GM18867 (cell line): ENCODE results near the gene ITIH5.
A peak's percentile ranks its signal among the peaks of the same experiment; 100 is the strongest.
"Not testable (repeated sequence)": the region's sequence is repeated elsewhere in the genome, so short reads cannot be mapped to it uniquely, and the experiment has no call there.

Source experiments
- ATAC-seq: cut with Tn5 transposase; IDR thresholded peaks from one replicate; pipeline ENCODE4 v1.9.1; 2021; ENCODE audit warnings: mild to moderate bottlenecking, moderate library complexity; ENCODE audit not compliant: unreplicated experiment

ITIH5 gene

DNA sequence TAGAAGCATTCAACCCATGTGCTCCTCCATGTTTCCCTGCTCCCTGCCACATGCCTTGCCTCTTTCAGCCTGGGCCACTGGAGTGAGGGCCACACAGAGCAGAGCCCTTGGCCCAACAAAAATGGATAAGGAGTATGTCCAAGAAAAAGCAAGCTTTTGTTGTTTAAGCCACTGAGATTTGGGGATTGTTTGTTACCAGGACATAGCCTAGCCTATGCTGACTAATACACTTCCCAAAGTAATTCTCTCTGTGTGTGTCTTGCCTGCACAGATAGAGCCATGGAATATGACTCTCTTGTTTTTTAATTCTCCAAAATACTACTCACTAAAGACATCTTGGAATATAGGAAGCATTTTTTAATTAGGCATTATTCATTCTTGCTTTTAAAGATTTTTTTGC lies 22.8 kb upstream of the ITIH5 start:
- ATAC-seq = no peak

DNA sequence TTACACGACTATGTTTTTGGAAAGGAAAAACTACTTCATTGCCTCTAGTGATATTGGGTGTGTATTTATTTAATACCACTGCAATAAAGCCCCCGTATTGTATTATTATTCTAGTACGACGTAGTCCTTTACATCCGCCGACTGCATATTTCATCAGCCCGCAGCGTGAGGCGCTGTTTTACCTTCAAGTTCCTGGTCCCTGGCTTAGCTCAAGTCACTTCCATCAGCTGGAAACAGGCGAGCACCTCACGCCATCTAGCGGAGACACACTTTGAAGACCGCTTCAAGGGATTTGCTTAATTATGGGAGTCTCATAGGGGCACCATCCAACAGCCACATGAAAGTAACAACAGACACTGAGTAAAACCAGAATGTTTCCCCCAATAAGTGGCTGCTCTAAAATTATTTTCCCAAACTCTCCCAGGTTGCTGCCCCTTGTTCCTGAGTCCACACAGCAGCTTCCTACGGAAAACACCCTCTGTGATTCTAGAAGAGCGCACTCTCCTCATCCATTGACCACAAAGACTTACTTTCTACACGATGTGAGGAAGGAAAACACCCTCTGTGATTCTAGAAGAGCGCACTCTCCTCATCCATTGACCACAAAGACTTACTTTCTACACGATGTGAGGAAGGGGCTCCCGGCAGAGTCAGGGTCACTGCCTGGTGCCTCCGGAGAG lies 20.6 kb upstream of the ITIH5 start:
- peak; percentile 100 for ATAC-seq

DNA sequence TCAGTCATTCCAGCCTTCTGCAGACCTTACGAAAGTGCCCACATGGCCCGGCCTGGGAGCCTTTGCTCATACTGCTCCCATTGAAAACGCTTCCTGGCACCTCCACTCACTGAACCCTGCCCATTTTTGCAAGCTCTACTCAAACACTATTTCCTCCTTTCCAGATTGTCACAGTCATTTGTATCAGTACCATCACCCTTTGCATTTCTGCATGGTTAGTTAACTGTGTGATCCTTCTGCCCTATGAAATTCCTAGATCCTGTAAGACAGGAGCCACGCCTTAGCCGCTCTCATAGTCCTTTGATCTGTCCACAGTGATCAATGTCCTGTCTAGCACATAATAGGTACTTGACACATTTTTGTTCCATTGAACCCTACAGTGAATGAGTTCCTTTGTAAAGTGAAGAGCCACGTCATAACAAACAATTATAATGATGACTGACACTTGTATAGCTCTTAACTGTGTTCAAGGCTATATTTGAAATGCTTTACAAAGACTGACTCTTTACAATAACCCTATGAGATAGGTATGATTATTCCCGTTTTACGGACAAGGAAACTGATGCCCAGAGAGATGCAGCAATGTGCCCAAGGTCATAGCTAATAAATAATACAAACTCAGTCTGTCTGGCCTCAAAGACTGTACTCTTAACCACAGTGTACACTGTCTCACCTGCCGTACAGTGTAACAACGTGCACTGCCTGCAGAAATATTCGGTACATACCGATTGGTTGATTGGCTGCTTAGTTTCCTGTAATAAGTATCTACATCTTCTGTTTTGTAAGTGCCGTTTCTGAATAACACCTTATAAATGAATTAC lies 19.8 kb upstream of the ITIH5 start:
- no peak for ATAC-seq

DNA sequence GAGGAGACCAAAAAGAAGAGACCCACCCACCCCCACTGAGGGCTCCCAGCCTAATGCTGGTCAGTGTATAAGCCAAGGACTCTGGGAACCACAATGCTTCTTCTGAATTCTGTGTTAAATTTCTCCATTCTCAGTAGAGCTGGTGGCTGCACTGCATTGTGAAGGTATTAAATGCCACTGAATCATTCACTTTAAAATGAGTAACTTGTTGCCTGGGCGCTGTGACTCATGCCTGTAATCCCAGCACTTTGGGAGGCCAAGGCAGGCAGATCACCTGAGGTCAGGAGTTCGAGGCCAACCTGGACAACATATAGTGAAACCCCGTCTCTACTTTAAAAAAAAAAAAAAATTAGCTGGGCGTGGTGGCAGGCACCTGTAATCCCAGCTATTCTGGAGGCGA lies 13.3 kb upstream of the ITIH5 start:
- ATAC-seq = not testable (repeated sequence)

DNA sequence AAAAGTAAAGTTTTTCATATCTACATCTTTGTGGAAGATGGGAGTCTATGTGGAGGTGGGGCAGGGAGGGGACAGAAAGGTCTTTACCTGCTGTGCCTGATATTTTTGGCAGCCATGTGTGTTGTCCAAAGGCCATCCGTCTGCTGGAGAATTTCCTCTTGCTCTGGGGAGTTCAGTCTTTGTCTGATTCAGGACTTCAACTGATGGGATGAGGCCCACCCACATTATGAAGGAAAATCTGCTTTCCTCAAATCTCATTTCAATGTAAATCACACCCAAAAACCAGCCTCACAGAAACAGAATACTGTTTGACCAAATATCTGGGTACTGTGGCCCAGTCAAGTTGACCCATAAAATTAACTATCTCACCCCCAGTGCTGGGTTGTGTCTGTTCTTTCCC lies 12.5 kb upstream of the ITIH5 start:
- ATAC-seq = no peak

DNA sequence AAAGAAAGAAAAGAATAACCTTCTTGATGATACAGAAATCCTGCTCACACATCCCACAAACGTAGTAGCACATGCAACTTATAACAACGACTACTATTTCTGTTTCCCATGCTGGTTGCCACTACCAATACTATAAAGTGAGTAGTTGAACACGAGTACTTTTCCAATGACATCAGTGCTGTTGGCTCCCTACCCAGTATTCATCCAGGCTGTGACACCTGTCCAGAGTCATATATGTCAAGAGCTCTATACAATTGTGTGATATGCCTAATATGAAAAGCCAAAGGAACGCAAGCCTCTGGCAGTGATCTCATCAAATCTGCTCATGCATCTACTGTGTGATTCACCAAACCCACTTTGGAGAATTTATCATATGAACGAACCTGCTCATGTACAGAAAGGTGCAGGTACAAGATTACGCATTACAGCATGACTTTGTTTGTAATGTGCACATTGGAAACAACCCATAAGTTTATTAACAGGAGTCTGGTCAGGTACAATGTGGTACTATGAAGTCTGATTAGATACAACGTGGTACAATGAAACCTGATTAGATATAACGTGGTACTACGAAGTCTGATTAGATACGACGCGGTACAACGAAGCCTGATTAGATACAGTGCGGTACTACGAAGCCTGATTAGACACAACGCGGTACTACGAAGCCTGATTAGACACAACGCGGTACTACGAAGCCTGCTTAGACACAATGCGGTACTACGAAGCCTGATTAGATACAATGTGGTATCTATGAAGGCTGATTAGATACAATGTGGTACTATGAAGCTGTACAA lies 5.8 kb upstream of the ITIH5 start:
- ATAC-seq = no peak

DNA sequence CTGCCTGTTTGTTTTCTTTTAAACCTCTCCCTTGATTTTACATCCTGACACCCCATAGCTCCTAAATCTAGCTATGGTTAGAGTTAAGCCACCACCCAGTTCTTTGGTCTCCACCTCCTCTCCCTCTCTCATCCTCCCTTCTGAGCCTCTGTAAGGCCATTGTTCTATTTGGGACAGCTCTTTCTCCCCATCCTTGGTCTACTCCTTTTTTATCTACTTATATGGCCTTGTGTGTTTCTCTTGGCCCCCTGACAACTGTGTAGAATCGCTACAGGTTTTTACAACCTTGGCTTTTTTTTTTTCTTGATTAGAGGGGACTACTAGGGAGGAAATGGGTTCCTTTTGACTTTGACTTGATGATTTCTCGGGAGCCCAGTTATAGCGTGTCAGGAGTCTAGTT lies 3.4 kb upstream of the ITIH5 start:
- no peak for ATAC-seq

DNA sequence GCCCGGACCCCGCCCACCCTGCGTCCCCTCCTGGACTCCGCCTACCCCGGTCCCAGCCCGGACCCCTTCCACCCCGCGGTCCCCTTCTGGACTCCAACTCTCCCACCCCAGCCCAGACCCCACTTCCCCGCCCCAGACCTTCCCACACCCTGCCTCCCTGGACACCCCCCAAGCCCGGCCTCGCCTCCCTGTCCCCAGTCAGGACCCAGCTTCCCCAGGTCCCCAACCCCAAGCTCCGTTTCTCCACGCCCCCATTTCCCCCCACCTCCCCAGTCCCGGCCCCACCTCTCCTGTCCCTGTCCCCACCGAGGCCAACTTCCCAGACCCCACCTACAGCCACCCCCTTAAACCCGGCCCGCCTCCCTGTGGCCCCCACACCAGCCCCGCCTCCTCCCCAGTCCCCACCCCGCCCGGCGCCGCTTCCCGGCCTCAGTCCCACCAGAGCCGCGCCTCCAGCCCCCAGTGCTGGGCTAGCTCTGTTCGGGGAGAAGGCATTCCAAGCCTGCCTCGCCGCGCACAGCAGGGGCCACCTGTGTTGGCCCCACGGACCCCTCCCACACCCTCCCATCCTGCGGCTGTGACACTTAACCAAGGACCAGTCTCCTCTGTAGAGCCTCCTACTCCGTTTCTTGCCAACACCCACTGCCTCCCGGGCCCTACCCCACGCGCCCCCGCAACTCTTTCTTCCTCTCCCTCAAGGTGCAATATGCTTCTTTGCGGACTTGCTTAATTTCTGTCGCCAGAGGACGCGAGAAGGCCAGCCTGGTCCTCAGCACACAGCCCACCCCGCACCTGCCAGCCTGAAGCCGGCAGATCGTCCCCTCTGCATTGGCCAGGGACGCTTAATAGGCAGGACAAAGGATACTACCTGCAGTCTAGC lies 736 bp upstream of the ITIH5 start:
- ATAC-seq = no peak

DNA sequence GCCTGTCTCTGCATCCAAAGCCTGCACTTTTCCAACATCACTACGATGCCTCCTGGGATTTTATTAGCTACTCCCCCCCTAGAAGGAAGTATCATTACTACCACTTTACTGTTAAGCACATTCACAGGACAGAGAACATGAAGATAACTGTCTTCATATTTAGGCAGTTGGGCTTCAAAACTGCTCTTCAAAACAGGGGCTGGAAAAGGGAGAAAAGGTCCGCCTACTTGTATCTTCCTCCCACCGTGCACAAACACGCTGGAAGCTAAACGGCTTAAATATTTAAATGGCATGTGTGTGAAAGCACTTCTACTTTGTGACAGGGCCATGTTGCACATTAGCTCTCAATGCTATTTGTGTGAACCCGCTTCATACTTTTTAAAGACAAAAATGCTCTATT lies 999 bp downstream of the ITIH5 start:
- no peak for ATAC-seq

DNA sequence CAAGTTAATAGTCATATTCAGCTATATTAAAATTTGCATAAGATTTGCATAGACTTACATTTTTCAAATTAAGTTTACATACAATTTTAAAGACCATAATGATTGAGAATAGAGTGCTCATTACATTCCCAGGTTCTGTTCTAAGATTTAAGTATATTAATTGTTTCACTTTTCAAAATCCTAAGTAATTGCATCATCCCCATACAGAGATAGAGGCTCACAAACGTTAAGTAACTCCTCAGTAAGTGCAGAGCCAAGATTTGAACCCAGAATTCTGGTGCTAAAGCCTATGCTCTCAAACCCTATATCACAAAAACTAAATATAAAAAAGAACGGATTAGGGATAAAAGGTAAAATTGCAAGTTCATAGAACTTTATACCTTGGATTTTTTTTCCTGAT lies 2.1 kb downstream of the ITIH5 start:
- ATAC-seq = no peak

DNA sequence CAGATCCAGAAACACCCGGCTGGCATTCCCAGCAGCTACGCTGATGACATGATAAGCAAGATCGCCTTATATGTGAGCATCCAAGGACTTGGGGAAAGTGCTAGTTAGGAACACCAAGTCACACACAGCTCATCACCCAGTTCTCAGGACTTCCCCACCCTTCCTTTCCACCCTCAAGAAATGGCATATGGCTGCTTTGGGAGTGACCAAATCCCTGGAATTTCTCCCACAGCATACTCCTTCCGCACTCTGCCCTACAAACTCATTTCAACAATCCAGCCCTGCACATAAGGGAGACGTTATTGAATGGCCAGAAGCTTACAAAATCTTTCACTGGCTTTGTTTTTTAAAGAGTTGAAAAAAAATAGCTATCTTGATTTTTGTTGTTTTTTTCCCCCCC lies 4.2 kb downstream of the ITIH5 start:
- no peak for ATAC-seq

DNA sequence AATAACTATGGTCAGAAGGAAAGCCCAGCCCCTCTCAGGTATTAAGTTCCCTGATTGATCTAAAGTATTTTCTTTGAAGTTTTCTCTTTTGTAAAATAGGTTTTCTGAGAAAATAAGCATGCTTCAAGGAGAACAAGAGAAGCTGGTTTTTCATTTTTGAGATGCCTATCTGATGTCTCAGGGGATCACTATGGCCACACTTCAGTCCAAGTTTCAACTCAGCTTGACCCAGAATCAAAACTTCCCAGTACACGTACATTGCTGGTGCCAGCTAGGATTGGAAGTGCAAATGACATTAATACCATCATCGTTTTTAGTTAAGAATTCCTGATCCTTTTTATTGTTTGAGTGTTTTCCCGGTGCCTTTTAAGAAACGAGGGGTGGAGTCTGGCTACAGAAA lies 7.2 kb downstream of the ITIH5 start:
- no peak for ATAC-seq

DNA sequence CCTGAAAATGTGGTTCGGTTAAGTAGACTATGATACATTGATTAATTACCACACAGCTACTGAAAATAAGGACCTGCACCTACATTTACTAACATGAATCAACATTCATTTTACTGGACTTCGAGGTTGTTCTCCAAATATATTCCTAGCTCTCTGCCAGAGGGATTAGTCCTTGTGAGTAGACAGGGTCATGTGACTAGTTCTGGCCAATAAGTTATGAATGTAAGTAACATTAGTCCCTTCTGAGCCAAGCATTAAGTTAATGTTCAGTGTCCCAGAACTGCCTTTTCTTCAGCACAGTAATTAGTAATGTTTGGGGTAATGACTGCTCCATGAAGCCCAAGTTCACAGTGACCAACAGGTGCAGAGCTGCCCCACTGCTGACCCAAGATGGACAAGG lies 9.2 kb downstream of the ITIH5 start:
- no peak for ATAC-seq

DNA sequence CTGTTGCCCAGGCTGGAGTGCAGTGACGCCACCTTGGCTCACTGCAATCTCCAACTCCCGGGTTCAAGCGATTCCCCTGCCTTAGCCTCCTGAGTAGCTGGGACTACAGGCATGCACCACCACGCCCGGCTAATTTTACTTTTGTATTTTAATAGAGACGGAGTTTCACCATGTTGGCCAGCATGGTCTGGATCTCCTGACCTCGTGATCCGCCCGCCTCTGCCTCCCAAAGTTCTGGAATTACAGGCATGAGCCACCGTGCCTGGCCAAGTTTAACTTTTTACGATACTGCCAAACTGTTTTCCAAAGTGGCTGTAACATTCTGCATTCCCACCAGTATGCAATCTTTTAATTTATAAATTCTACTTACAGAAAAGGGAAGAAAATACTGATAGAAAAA lies 9.7 kb downstream of the ITIH5 start:
- ATAC-seq = not testable (repeated sequence)

DNA sequence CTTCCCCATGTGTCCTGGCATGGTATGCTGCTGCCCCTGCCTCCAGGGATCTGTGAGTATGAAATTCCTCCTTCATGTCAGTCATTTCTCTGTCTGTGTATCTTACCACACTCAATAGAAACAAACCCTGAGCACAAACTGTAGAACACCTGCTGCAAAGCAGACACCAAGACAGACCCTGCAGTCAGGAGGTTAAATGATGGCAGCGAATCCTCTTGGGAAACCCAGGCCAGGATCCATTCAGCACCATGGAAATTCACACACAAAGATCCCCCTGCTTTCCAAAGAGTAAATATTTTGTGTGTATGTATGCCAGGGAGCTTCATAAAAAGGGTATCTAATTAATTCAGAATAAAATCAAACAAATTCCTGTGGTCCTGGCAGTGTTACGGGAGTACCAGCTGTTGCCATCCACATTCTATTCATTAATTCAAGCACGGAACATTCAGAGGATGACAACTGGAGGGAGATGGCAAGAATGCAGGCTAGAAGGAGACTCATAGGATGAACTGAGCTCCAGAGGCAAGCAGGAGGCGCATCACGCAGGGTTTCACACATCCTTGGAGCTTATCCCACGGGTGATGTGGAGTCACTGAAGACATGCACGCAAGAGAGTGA lies 14.8 kb downstream of the ITIH5 start:
- ATAC-seq = no peak

DNA sequence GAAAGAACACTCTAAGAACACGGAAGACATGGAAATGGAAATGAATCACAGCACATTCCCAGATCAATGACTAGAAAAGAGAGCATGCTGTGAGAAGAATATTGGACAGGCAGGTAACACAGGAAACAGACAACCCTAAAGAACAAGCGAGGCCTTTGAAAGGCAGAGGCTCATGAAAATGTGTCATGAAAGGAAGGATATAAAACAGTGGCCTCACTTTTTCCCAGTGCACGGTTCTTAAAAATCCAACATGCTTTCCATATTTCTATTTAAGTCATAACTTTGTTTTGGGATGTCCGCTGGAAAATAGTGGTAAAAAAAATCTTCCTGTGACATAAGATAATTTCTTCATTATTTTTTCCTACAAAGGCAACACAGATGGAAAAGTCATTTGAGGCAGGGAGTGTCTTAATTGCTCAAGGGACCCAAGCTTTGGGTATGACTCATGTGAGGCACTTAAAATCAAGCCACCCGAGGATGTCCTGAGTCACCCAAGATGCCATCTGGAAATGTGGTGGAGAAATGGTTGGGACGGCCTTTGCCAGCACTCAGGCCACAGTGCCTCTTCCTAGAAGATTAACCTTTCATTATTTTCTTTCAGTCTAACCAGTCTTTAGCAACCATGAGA lies 17.0 kb downstream of the ITIH5 start:
- ATAC-seq = no peak

DNA sequence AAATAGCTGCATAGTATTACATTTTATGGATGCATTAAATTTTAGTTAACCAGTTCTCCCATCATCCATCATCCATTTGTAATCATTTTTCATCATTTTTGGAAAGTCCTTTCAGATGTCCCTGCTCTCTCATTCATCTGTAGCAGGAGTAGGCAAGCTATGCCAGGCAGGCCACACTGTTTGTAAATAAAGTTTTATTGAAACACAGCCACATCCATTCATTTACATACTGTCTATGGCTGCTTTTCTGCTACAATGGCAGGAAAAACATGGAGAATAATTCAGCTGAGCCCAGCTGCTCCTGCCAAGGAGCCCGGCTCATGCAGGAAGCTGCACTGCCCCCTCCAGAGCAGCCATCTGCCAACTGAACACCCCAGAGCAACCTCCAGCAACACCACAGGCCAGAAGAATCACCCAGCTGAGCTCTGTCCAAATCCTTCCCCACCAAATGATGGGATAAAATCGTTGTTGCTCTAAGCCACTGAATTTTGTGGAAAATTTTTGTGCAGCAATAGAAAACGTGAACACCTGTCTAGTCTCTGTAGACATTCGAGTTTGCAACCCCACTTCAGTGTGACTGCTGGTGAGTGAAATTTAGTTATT lies 19.6 kb downstream of the ITIH5 start:
- no peak for ATAC-seq

DNA sequence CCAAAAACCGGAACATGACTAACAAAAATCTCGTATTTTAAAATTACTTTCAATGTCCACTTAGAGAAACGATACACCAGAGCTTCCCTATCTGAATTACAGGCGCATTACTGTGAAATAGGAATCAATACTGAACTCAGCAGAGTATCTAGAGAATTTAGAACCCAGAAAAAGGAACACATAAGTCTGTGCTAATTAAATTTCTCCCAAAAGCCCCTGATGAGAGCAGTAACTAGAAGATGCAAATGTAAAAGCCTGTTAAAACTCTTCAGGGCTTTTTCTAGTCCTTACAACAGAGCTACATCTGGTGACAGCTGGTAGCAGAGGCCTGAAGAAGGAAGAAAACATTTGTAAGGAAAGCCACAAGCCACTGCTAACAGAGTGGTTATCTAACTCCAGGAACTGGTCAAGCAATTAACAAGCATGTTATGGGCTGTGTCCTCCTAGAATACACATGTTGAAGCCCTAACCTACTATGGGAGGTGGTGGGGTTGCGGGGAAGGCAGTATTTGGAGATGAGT lies 24.2 kb downstream of the ITIH5 start:
- ATAC-seq = no peak

DNA sequence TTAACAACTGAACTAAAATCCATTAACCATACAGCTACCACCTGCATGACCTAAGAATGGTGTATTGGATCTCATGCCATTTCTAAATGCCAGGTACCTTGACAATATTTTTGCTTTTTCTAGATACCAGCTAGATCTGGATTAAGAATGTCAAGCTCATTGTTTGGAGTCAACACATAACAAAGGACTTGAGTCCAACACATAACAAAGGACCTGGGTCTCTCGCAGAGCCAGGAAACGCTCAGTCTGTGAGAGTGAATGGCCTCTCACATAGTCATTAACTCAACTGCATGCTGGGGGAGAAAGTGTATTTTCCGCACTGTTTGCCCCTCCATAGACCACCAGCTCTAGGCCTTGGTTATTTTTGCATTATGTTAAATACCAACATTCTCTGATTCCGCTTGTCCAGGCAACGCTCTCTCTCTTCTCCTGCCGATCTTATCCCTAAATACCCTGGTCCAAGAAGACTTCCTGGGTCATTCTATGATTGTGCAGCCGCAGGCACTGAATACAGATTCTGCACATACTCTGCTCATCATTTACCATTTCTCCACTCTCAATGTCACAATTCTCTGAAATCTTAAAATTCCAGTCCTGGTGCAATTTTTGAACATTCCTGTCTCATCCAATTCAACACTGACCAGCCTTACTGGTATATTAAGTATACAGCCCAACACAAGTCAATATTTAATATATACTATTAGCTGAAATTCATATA lies 31.2 kb downstream of the ITIH5 start:
- ATAC-seq = no peak
